GM19239 (cell line): ENCODE measurements around the gene RAPGEF5.

Experiments used
- DNase-seq: peaks from one replicate; pipeline ENCODE4 v3.0.0; 2011; ENCODE audit warnings: low spot score; ENCODE audit not compliant: insufficient read length
- FAIRE-seq: peaks from 2 replicates; lab custom pipeline; 2011; peaks lifted over from hg19 to GRCh38; lab: Jason Lieb, UNC

RAPGEF5 gene

GRCh38 chr7:22138106-22138505 lies 218.8 kb downstream of the RAPGEF5 start:
- DNase-seq (no peak), FAIRE-seq (no peak)

GRCh38 chr7:22137466-22137865 lies 219.5 kb downstream of the RAPGEF5 start:
- DNase-seq (no peak), FAIRE-seq (no peak)

GRCh38 chr7:22137026-22137425 lies 219.9 kb downstream of the RAPGEF5 start:
- FAIRE-seq (no peak), DNase-seq (no peak)

- FAIRE-seq = no peak
- DNase-seq = no peak
Measured at GRCh38 chr7:22129819-22130580, 227.0 kb downstream of the RAPGEF5 start.

- DNase-seq = no peak
- FAIRE-seq = no peak
Measured at GRCh38 chr7:22129166-22129565, 227.8 kb downstream of the RAPGEF5 start.

GRCh38 chr7:22128528-22128920 lies 228.4 kb downstream of the RAPGEF5 start:
- FAIRE-seq = no peak
- no peak for DNase-seq

- DNase-seq (no peak), FAIRE-seq (no peak)
Measured at GRCh38 chr7:22127835-22128527, 229.0 kb downstream of the RAPGEF5 start.

GRCh38 chr7:22125436-22125835 lies 231.5 kb downstream of the RAPGEF5 start:
- FAIRE-seq = no peak

GRCh38 chr7:22124941-22125340 lies 232.0 kb downstream of the RAPGEF5 start:
- FAIRE-seq = no peak
- DNase-seq = no peak

More at GRCh38 chr7:22125436-22125835, 231.5 kb downstream of the RAPGEF5 start:
- DNase-seq = no peak

- FAIRE-seq (no peak), DNase-seq (no peak)
Measured at GRCh38 chr7:22123139-22123538, 233.8 kb downstream of the RAPGEF5 start.

- DNase-seq (no peak), FAIRE-seq (no peak)
Measured at GRCh38 chr7:22121702-22122474, 235.1 kb downstream of the RAPGEF5 start.

- DNase-seq (no peak), FAIRE-seq (no peak)
Measured at GRCh38 chr7:22120391-22121053, 236.4 kb downstream of the RAPGEF5 start.

- FAIRE-seq = no peak
- DNase-seq = no peak
Measured at GRCh38 chr7:22117222-22117621, 239.7 kb downstream of the RAPGEF5 start.

GRCh38 chr7:22116451-22117030 lies 240.4 kb downstream of the RAPGEF5 start:
- FAIRE-seq (no peak), DNase-seq (no peak)

GRCh38 chr7:22115689-22116088 lies 241.3 kb downstream of the RAPGEF5 start:
- FAIRE-seq (no peak), DNase-seq (no peak)

- FAIRE-seq (no peak), DNase-seq (no peak)
Measured at GRCh38 chr7:22114440-22114981, 242.4 kb downstream of the RAPGEF5 start.

GRCh38 chr7:22113041-22113440 lies 243.9 kb downstream of the RAPGEF5 start:
- DNase-seq (no peak), FAIRE-seq (no peak)

GRCh38 chr7:22111661-22112060 lies 245.3 kb downstream of the RAPGEF5 start:
- DNase-seq (no peak), FAIRE-seq (no peak)

- DNase-seq = no peak
- FAIRE-seq = no peak
Measured at GRCh38 chr7:22110881-22111280, 246.1 kb downstream of the RAPGEF5 start.
